ENCODE measurements around the gene RPS5. TPM values are rescaled to one million over a fixed set of nuclear protein-coding genes. Genes with fewer than 3 reads are reported as not detected.

Gene RPS5
- total RNA-seq (1,000 to 10,000 TPM in 4 of 5 experiments, 100 to 1,000 TPM in 1; 911 to 1,684 (median 1,502) TPM), polyA plus RNA-seq (1,000 to 10,000 TPM; 1,774 to 1,925 TPM), total RNA-seq (548 reads per million, percentile 98 among the genes with 10 or more reads in this experiment)

DNA sequence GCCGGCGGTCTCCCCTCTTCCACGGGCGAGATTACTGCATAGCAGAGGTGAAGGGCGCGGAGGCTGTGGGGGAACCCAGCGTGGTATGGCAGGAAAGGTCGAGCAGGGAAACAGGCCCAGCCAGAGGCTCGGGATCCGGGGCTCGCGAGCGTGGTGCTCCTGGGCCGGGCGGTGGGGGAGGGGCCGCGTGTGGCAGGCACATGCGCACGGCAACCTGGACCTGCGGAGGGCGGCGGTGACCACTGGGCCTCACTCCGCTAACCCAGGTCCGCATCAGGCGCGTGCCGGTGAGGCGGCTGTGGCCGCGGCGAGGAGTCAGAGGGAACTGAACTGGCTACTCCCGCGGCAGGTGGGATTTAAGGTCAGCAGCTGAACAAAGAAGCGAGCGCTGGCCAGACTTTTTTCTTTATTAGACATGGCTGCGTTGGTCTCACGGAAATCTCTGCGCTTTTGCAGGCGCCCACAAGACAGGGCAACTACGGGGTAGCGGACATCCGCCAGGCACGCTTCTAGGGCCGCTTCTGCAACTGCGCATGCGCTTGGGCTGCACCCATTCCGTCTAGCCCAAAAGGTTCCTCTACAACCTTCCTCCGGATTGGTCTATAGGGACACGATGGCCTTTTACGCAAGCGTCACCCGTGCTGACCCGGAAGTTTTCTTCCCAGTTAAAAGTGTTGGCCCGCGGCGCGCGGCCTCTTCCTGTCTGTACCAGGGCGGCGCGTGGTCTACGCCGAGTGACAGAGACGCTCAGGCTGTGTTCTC, at the start of gene RPS5:
RPS5 (plus strand) TSS at position 694 of the 762 bp plus-strand sequence. CDS start 869 bp downstream, outside the sequence.
- Mint-ChIP-seq H3K9me3 (no peaks in the 10 kb centered on the region), H3K27ac (peak within 1 kb of the TSS; percentile 94 to 99 (median 97)), H3K36me3 (peaks cover 0 to 19% (median 13%) of the 10 kb centered on the region in 5 donors), H3K4me3 (peak within 1 kb of the TSS; percentile 89 to 96 (median 94)), H3K27me3 (peaks cover 0 to 3% (median 0%) of the 10 kb centered on the region in 5 donors), H3K4me1 (peaks cover 22 to 59% (median 45%) of the 10 kb centered on the region in 7 donors)
- no peaks in the 10 kb centered on the region for H3K9me3 ChIP-seq (ENCODE audit: control insufficient read depth in 2 of 3, low read length in 3 of 3)
- intact Hi-C loops (cut with micrococcal nuclease), result loop anchor here (1.0 to 10.0 kb wide), 19 partner anchors 15 to 949 kb away; partner anchors contain the start of genes ZNF132 (in 2 of the 2), ZNF497 (in 2 of the 2), ZNF584 (in 2 of the 2) and ERVK3-1 (in 1 of the 2)
- ChIA-PET POLR2A (interaction anchor here (0.6 to 3.3 kb wide), 7 partner anchors 13 to 231 kb away, joined by 3 to 16 read pairs (median 4); partner anchors contain the start of genes ZNF497 and ZNF584), CTCF (interaction anchor here (0.7 kb wide), 1 partner anchor 67 kb away, joined by 3 read pairs; no protein-coding TSS in a partner anchor)
- H3K4me3 ChIP-seq (ENCODE audit: low read length), result peak within 1 kb of the TSS; percentile 75
- peak within 1 kb of the TSS; percentile 94 for H3K27ac ChIP-seq (ENCODE audit: low read depth, low read length)
- peaks cover 26% of the 10 kb centered on the region in 2 donors for H3K4me1 ChIP-seq (ENCODE audit: control insufficient read depth in 2 of 2, insufficient read depth in 2 of 2, low read length in 2 of 2)
- H3K36me3 ChIP-seq (ENCODE audit: control insufficient read depth in 2 of 3, insufficient read depth in 3 of 3, low read length in 3 of 3), result peaks cover 0 to 22% (median 8%) of the 10 kb centered on the region in 3 experiments
- ATAC-seq (peak; percentile 97), DNase-seq (peak; percentile 84 to 98 (median 96))
- no peaks in the 10 kb centered on the region for H3K27me3 ChIP-seq (ENCODE audit: control insufficient read depth in 2 of 2, insufficient read depth in 2 of 2, low read length in 2 of 2)

DNA sequence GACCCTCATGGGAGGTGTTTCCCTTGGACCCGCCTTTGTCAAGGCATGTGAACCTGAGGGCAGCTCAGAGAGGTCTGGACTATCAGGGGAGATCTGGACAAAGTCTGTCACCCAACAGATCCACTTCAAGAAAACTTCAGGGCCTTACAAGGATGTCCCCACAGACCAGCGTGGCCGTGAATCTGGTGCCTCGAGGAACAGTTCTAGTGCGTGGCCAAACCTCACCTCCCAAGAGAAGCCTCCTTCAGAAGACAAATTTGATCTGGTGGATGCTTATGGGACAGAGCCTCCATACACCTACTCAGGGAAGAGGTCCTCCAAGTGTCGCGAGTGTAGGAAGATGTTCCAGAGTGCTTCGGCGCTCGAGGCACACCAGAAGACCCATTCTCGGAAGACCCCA, 48.7 kb upstream of the RPS5 start:
- Mint-ChIP-seq H3K9me3 (peaks cover 0 to 26% (median 4%) of the 10 kb centered on the region in 11 donors), H3K27me3 (no peaks in the 10 kb centered on the region), H3K36me3 (peaks cover 19 to 61% (median 46%) of the 10 kb centered on the region in 5 donors), H3K4me1 (peaks cover 0 to 13% (median 4%) of the 10 kb centered on the region in 7 donors), H3K27ac (no peak overlapping the region), H3K4me3 (no peak overlapping the region)
- Histone ChIP-seq H3K27me3 (ENCODE audit: control insufficient read depth in 2 of 2, insufficient read depth in 2 of 2, low read length in 2 of 2) (no peaks in the 10 kb centered on the region), H3K36me3 (ENCODE audit: control insufficient read depth in 2 of 3, insufficient read depth in 3 of 3, low read length in 3 of 3) (peaks cover 0 to 39% (median 0%) of the 10 kb centered on the region in 3 experiments), H3K4me3 (ENCODE audit: low read length) (no peak overlapping the region), H3K9me3 (ENCODE audit: control insufficient read depth in 2 of 3, low read length in 3 of 3) (peaks cover 0 to 9% (median 0%) of the 10 kb centered on the region in 3 experiments), H3K27ac (ENCODE audit: low read depth, low read length) (no peak overlapping the region), H3K4me1 (ENCODE audit: control insufficient read depth in 2 of 2, insufficient read depth in 2 of 2, low read length in 2 of 2) (no peaks in the 10 kb centered on the region)
- ChIA-PET CTCF (no interaction called here), POLR2A (no interaction called here)
- DNase-seq (no peak), ATAC-seq (no peak)
- intact Hi-C loops (cut with micrococcal nuclease), result no loop called here

DNA sequence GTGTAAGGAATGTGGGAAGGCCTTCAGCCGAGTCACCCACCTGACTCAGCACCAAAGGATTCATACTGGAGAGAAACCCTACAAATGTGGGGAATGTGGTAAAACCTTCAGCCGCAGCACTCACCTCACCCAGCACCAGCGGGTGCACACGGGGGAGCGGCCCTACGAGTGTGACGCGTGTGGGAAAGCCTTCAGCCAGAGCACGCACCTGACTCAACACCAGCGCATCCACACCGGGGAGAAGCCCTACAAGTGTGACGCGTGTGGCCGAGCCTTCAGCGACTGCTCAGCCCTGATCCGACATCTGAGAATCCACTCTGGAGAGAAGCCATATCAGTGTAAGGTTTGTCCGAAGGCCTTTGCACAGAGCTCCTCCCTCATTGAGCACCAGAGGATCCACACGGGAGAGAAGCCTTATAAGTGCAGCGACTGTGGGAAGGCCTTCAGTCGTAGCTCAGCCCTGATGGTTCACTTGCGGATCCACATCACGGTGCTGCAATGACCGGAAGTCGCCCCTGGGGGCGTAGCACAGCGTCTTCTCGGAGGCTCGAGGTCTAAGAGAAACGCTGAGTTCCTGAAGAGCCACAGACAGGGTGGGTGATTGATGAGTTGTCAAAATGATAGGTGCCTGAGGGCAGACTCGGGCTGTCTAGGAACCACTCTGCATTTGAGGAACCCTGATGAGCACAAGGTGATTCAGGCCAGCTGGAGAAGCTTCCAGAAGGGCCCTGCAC, 48.1 kb upstream of the RPS5 start:
- H3K4me3 ChIP-seq (ENCODE audit: low read length), result no peak overlapping the region
- no peaks in the 10 kb centered on the region for H3K27me3 ChIP-seq (ENCODE audit: control insufficient read depth in 2 of 2, insufficient read depth in 2 of 2, low read length in 2 of 2)
- H3K27ac ChIP-seq (ENCODE audit: low read depth, low read length), result no peak overlapping the region
- H3K36me3 Mint-ChIP-seq, result peaks cover 19 to 62% (median 45%) of the 10 kb centered on the region in 5 donors
- DNase-seq (no peak), ATAC-seq (no peak)
- H3K36me3 ChIP-seq (ENCODE audit: control insufficient read depth in 2 of 3, insufficient read depth in 3 of 3, low read length in 3 of 3), result peaks cover 0 to 39% (median 0%) of the 10 kb centered on the region in 3 experiments
- H3K9me3 ChIP-seq (ENCODE audit: control insufficient read depth in 2 of 3, low read length in 3 of 3), result peaks cover 0 to 9% (median 0%) of the 10 kb centered on the region in 3 experiments
- H3K4me1 Mint-ChIP-seq, result peaks cover 0 to 13% (median 4%) of the 10 kb centered on the region in 7 donors
- ChIA-PET POLR2A (no interaction called here), CTCF (no interaction called here)
- no peaks in the 10 kb centered on the region for H3K4me1 ChIP-seq (ENCODE audit: control insufficient read depth in 2 of 2, insufficient read depth in 2 of 2, low read length in 2 of 2)
- H3K27ac Mint-ChIP-seq, result no peak overlapping the region
- no peaks in the 10 kb centered on the region for H3K27me3 Mint-ChIP-seq
- no peak overlapping the region for H3K4me3 Mint-ChIP-seq
- intact Hi-C loops (cut with micrococcal nuclease), result no loop called here
- H3K9me3 Mint-ChIP-seq, result peaks cover 0 to 29% (median 6%) of the 10 kb centered on the region in 11 donors

DNA sequence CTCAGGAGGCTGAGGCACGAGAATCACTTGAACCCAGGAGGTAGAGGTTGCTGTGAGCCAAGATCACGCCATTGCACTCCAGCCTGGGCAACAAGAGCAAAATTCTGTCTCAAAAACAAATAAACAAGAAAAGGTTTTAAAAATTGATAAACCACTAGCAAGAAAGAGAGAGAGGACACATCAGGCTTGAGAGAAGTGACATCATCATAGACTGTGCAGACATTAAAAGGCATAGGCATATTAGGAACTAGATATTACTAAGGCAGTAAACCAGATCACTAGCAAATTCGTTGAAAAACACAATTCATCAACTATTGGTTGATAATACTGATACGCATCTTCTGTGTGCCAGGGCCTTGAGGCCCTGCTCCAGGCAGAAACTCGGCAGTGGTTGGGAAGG, 41.5 kb upstream of the RPS5 start:
- peaks cover 9 to 30% (median 18%) of the 10 kb centered on the region in 5 donors for H3K36me3 Mint-ChIP-seq
- no peak for ATAC-seq
- peak overlapping the region in 7 of 9 donors; percentile 39 to 85 (median 49) for H3K27ac Mint-ChIP-seq
- Histone ChIP-seq H3K4me1 (ENCODE audit: control insufficient read depth in 2 of 2, insufficient read depth in 2 of 2, low read length in 2 of 2) (peaks cover 0 to 7% of the 10 kb centered on the region in 2 donors), H3K27ac (ENCODE audit: low read depth, low read length) (no peak overlapping the region), H3K9me3 (ENCODE audit: control insufficient read depth in 2 of 3, low read length in 3 of 3) (no peaks in the 10 kb centered on the region), H3K36me3 (ENCODE audit: control insufficient read depth in 2 of 3, insufficient read depth in 3 of 3, low read length in 3 of 3) (no peaks in the 10 kb centered on the region), H3K4me3 (ENCODE audit: low read length) (no peak overlapping the region), H3K27me3 (ENCODE audit: control insufficient read depth in 2 of 2, insufficient read depth in 2 of 2, low read length in 2 of 2) (no peaks in the 10 kb centered on the region)
- ChIA-PET POLR2A (interaction anchor here (0.5 to 0.6 kb wide), 2 partner anchors 56 to 90 kb away, joined by 3 read pairs; no protein-coding TSS in a partner anchor), CTCF (no interaction called here)
- H3K4me1 Mint-ChIP-seq, result peaks cover 23 to 38% (median 32%) of the 10 kb centered on the region in 7 donors
- H3K9me3 Mint-ChIP-seq, result peaks cover 0 to 12% (median 2%) of the 10 kb centered on the region in 11 donors
- no peak for DNase-seq
- H3K4me3 Mint-ChIP-seq, result peak overlapping the region; percentile 35 to 97 (median 84)
- H3K27me3 Mint-ChIP-seq, result peaks cover 0 to 5% (median 0%) of the 10 kb centered on the region in 5 donors
- intact Hi-C loops (cut with micrococcal nuclease), result loop anchor here in 1 of 2 donors (5.0 kb wide), 3 partner anchors 37 to 62 kb away; partner anchors contain the start of genes ERVK3-1, ZNF584 and ZNF837

DNA sequence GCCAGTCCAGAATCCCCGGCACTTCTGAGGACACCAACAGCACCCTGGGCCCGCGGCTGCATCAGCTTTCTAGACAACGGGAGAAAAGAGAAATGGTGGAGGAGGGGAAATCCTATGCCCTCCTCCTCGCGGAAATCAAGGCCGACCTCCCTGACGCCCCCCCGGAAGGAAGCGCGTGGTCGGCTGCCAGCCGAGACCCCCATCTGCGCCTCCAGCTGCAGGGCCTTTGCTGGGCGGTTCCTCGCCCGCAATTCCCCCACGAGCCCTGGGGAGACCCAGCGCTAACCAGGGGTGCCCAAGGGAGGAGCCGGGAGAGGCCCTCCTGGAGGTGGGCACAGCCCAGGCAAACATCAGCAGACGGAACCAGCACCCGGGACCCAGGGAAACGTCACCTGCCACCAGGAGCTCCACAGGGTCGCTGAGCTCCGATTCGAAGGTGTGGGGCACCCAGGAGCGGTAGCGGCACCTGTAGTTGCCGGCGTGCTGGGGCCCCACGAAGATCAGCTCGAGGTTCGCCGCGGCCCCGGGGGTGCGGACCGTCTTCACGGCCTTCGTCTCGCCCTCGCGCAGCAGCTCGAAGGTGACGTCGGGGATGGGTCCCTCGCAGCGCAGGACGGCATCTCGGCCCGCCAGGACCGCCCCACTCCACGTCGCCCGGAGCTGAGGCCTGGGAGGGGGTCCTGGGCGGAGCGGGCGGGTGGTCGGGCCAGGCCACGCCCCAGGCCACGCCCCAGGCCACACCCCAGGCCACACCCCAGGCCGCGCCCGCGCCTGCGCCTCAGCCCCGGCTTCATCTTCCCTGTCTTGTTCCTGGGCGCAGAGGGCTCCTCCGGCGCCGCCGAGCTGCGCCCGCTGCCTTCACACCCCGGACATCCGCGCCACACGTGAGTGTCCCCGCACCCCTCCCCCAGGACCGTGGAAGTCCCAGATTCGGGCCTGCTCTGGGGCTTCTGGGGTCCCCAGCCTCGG, 39.8 kb upstream of the RPS5 start:
- ChIA-PET POLR2A (interaction anchor here (0.6 to 2.3 kb wide), 9 partner anchors 9 to 113 kb away, joined by 3 to 12 read pairs (median 4); partner anchors contain the start of genes ZNF497 and ZNF837), CTCF (interaction anchor here (0.6 kb wide), 1 partner anchor 131 kb away, joined by 3 read pairs; no protein-coding TSS in a partner anchor)
- ATAC-seq (peak; percentile 98), DNase-seq (peak; percentile 50 to 78 (median 68))
- no peaks in the 10 kb centered on the region for H3K36me3 ChIP-seq (ENCODE audit: control insufficient read depth in 2 of 3, insufficient read depth in 3 of 3, low read length in 3 of 3)
- H3K9me3 ChIP-seq (ENCODE audit: control insufficient read depth in 2 of 3, low read length in 3 of 3), result no peaks in the 10 kb centered on the region
- peak overlapping the region; percentile 86 to 97 (median 92) for H3K4me3 Mint-ChIP-seq
- peak overlapping the region; percentile 77 for H3K4me3 ChIP-seq (ENCODE audit: low read length)
- peaks cover 0 to 7% of the 10 kb centered on the region in 2 donors for H3K4me1 ChIP-seq (ENCODE audit: control insufficient read depth in 2 of 2, insufficient read depth in 2 of 2, low read length in 2 of 2)
- peak overlapping the region; percentile 71 to 93 (median 85) for H3K27ac Mint-ChIP-seq
- H3K27me3 Mint-ChIP-seq, result peaks cover 0 to 5% (median 0%) of the 10 kb centered on the region in 5 donors
- H3K27ac ChIP-seq (ENCODE audit: low read depth, low read length), result peak overlapping the region; percentile 73
- H3K4me1 Mint-ChIP-seq, result peaks cover 23 to 36% (median 29%) of the 10 kb centered on the region in 7 donors
- peaks cover 0 to 8% (median 1%) of the 10 kb centered on the region in 11 donors for H3K9me3 Mint-ChIP-seq
- H3K27me3 ChIP-seq (ENCODE audit: control insufficient read depth in 2 of 2, insufficient read depth in 2 of 2, low read length in 2 of 2), result no peaks in the 10 kb centered on the region
- peaks cover 6 to 22% (median 9%) of the 10 kb centered on the region in 5 donors for H3K36me3 Mint-ChIP-seq
- intact Hi-C loops (cut with micrococcal nuclease), result loop anchor here (1.0 to 5.0 kb wide), 8 partner anchors 9 to 60 kb away; partner anchors contain the start of genes ZNF497 (in 2 of the 2), ZNF837 (in 2 of the 2), ERVK3-1 (in 1 of the 2) and ZNF584 (in 1 of the 2)

Measured in naive thymus-derived CD4-positive, alpha-beta T cell (primary cell).